ENCODE data around the gene NR5A2.

DNA sequence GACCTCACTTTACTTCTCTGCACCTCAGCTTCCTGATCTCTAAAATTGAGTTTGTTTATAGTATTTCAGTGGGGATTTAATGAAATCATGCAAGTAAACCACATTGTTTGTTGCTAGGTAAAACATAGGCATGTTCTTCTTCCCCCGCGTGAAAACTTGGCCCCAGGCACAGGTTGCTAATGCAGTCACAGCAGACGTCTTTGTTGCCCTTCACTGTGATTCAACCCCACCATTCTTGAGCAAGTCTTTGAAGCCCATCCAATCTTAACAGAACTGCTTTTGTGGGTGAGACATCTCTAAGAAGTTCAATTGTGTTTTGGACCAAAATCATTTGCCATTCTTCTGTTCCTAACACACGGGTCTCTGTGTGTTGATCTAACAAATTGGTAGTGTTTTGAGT is 196.8 kb downstream of the NR5A2 start:
- TF ChIP-seq NFRKB (IDR thresholded peaks at IDR 0.05) (no peak), PKNOX1 (IDR thresholded peaks at IDR 0.05) (no peak), ELF4 (IDR thresholded peaks at IDR 0.05) (no peak), SUZ12 (IDR thresholded peaks at IDR 0.05) (no peak)

All from HEK293T (cell line).